HG03571 (cell line): ENCODE measurements around the gene RAB3IL1.

Source experiments
- ATAC-seq: cut with Tn5 transposase; IDR thresholded peaks from one replicate; pipeline ENCODE4 v1.9.1; 2021; ENCODE audit not compliant: unreplicated experiment

The RAB3IL1 gene

DNA sequence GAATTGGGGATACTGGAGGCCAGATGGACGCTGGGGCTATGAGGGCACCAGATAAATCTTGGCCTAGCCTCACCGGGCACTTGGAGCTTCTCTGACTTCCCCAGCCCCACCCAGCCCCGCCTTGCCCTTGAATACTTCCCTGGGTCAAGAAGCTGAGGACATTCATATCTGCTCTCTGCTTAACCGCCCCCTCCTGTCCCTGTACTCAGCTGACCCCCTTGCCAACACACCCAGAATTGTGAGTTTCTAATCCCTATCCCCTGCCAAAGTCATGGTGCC lies 48.0 kb downstream of the RAB3IL1 start:
- no peak for ATAC-seq

DNA sequence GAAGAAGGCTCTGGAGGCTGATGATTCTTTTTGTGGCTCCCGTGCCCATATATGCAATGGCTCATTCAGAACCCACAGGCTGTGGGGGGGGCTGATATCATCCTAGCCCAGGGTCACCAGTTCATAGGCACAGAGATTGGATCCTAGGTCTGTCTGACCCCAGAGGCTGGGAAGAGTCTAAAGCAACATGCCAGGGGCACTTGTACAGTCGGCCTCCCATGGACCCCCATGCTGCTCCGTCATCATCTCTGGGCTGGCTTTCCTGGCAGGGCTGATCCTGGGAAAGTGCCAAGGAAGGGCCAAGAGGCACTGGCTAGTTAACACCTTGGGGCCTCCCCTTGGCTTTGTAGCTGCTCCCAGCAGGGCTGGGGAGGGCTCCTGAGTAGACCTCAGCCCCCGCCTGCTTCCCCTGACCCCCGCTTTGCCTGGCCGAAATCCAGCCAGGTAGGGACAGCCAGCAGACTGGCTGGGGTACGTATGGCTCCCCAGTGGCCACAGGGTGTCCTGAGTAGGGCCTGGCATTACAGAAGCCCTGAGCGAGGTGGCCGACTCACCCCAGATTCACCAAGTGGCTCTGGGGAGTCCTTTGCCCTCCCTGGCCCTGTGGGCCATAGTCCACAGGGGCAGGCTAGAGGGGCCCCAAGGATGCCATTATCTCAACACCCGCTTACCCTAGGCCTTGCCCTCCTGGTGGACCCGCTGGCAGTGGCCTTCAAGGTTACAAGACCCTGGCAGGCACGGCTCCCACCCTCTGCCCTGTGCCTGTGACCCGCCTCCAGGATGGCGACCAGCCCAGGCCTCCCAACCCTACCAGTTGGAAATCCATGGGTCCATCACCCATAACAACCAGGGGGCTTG lies 48.6 kb downstream of the RAB3IL1 start:
- no peak for ATAC-seq

DNA sequence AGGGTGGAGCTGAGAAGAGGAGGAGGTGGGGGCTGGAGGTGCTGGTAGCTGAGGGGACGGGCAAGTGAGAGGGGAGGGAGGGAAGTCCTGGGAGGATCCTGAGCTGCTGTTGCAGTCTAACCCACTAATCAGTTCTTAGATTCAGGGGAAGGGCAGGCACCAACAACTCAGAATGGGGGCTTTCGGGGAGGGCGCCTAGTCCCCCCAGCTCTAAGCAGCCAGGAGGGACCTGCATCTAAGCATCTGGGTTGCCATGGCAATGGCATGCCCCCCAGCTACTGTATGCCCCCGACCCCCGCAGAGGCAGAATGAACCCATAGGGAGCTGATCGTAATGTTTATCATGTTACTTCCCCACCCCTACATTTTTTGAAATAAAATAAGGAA lies 50.4 kb downstream of the RAB3IL1 start:
- ATAC-seq = no peak

DNA sequence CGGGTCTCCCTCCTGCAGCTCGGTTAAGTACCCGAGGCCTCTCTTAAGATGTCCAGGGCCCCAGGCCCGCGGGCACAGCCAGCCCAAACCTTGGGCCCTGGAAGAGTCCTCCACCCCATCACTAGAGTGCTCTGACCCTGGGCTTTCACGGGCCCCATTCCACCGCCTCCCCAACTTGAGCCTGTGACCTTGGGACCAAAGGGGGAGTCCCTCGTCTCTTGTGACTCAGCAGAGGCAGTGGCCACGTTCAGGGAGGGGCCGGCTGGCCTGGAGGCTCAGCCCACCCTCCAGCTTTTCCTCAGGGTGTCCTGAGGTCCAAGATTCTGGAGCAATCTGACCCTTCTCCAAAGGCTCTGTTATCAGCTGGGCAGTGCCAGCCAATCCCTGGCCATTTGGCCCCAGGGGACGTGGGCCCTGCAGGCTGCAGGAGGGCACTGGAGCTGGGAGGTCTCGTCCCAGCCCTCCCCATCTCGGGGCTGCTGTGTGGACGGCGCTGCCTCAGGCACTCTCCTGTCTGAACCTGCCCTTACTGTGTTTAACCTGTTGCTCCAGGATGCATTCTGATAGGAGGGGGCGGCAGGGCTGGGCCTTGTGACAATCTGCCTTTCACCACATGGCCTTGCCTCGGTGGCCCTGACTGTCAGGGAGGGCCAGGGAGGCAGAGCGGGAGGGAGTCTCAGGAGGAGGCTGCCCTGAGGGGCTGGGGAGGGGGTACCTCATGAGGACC lies 51.0 kb downstream of the RAB3IL1 start:
- ATAC-seq = no peak

DNA sequence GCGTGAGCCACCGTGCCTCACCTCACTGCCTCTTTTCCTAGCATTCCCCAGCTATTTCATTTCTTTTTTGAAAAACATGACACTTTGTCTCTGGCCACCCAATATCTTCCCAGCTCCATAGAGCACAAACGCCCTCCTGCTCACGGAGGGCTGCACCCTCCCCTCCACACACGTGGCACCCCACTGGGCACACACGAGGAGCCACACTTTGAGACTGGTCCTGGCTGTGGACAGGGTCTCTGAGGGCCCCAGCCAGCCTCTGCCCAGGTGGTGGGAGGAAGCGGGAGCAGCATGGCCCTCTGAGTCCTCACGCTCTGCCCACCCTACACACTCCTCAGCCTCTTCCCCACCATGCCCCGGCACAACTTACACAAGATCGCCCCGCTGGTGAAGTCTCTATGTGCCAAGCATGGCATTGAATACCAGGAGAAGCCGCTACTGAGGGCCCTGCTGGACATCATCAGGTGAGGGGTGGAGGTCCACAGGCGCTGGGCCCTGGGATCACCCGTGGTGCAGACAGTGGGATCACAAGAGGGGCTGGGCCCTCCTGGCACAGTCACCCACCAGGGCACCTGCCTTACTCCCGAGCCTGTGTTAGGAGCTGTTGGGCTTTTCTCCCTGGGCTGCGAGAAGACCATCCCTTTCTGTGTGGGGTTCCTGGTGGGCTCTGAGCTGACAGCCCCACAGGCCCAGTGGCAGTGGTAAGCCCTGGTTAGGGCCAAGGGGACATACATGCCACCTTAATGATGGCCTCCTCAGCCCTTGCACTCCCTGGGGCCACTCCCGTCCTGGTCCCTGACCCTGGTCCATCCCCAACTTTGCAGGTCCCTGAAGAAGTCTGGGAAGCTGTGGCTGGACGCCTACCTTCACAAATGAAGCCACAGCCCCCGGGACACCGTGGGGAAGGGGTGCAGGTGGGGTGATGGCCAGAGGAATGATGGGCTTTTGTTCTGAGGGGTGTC lies 52.3 kb downstream of the RAB3IL1 start:
- no peak for ATAC-seq

DNA sequence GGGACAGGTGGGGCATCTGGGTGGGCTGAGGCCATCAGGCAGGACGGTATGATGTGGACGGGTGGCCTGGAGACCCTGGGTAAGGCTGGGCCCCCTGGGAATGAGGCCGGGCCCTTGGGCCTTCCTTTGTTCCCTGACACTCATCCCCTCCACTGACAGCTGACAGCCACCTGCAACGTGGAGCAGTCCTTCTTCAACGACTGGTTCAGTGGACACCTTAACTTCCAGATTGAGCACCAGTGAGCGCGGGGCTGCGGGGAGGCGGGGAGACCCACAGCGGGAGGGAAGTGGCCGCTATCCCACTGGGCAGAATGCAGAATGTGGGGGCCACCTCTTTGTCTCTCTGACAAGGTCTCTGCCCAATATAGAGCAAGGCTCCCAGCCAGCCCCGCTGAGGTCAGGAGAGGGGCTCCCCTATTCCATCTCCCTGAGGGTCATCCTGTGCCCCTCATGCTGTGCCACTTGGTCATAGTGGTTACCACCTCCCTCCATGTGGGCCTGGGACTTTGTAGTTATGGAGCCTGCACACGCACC lies 53.8 kb downstream of the RAB3IL1 start:
- no peak for ATAC-seq

DNA sequence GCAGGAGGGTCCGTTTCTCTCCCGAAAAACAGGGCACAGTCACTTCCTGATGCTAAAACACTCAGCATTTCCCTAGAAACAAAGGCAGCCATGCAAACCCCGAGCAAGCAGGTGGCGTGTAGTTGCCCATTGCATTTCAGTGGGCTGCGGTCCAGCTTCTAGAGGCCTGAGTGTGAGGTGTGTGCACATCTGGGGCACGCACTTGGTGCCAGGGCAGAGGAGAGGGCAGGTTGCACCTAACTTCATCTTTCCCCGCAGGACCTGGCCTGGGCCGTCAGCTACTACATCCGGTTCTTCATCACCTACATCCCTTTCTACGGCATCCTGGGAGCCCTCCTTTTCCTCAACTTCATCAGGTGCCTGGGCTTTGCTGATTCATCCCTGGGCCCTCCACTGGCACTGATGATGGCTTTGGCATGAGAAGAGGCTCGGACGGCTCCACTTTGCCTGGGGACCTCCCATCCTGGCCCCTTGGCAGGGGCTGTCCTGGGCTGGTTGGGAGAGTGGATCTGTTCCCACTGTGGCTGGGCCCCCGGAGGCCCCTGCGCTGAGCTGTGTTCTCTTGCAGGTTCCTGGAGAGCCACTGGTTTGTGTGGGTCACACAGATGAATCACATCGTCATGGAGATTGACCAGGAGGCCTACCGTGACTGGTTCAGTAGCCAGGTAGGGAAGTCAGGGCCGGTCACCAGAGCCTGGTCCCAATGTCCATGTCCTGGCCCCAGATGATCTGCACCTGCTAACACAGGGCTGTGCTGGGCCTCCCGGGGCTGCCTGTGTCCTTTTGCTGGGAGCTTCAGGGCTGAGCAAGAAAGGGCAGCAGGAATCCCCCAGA lies 54.4 kb downstream of the RAB3IL1 start:
- no peak for ATAC-seq

- ATAC-seq = no peak
Measured at GRCh38 chr11:61861634-61862033, 55.7 kb downstream of the RAB3IL1 start.

DNA sequence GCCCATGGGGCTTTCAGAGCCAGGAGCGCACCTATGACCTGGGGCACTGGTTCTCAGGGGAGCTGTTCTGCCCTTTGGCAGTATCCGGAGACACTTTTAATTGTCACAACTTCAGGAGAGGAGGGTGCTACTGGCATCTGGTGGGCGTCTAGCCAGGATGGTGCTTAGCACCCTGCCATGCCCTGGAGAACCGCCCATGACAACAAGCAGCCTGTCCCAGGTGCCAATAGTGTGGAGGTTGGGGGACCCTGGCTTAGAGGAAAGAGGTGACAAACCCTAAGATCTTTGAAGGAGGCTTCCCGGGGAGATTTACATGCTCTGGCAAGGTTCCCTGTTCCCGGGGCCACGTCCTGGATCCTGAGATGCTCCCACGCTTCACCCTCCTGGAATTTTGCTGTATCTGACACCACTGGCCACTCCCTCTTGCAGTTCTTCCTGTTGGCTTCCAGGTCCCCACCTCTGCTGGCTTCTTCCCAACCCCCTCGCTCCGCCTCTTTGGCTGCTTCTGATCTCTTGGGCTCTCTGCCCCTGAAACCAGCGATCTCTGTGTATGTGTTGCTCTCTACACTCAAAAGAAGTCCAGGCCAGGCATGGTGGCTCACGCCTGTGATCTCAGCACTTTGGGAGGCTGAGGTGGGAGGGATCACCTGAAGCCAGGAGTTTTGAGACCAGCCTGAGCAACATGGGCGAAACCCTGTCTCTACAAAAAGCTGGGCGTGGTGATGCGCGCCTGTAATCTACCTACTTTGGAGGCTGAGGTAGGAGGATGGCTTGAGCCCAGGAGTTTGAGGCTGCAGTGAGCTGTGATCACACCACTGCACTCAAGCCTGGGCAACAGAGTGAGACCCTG lies 57.1 kb downstream of the RAB3IL1 start:
- no peak for ATAC-seq

DNA sequence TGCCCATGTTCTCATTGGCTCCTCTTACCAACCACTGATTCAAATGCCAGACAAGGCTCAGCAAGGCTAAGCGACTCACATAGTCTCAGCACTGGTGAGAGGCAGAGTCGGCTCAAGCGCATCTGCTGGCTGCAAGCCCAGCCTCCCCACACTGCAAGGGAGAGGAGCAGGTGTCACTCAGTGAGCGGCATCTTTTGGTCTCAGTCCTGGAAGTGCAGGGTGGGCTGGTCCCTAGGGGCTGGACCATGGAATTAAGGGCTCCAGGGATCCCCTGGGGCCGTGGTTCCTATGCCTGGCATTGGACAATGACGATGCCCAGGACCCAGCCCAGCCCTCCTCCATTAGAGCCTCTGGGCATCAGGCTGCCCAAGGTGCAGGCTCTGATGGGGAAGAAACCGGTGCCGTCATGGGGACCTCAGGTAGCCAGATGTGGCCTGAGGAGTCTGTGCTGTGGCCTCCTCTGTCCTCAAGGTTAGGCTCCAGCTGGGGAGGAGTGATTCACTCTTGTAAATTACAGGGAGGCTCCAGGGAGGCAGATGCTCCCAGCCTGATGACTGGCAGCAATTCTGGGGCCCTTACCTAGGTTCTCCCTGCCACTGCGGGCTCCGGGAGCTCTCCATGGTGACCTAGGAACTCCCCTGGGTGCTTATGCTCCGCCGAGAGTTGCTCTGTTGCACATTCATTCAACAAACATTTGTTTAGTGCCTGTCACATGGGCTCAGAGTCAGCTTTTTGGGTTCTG lies 61.3 kb downstream of the RAB3IL1 start:
- no peak for ATAC-seq

GRCh38 chr11:61854966-61855714 lies 62.2 kb downstream of the RAB3IL1 start:
- no peak for ATAC-seq

DNA sequence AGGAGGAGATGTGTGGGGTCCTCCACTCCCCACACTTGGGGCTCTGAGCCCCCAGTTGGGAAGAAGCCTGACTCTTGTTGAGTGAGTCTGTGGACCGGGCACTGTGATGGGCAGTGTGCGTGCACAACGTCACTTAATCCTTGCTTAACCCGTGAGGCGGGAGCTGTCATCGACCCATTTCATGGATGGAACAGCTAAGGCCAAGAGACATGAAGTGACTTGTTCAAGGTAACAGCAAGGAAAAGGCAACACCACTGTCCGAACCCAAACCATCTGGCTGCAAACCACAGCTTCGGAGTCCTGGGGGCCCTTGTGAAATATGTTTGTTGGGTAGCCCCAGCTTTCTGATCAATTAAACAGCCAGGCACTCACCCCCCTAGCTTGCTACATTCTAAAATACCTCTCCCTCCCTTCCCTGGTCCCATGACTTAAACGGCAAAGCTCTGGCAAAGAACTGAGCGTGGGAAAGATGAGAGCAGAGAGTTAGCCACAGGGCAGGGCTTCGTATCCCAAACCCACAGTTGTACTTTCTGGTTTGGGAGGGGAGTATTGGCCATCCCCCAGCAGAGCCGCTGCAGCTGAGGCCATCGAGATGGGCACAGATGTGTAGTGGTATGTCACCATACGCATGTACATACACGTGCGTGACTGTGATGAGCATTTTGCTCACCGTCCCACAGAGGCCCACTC lies 63.0 kb downstream of the RAB3IL1 start:
- no peak for ATAC-seq

DNA sequence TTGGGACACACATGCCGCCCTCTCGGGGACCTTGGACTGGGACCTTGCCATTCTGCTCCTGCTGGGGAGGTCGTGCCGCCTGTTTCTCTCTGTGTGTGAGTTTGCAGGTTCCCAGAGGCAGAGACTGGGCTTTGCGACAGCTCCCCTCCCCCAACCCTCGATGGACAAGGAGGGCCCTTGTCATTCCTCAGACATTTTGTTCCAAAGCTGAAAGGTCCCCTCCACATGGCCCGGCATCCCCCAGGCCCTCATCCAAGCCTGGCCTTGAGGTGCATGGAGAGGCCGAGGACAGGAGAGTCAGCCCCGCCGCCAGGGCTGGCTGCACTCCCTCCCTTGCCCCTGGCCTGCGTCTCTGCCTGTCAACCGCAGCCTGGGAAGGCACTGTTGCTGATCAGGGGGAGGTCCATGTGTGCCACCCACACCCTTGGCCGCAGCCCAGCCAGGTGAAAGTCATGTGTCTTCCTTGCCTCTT lies 63.6 kb downstream of the RAB3IL1 start:
- no peak for ATAC-seq

GRCh38 chr11:61851900-61852295 lies 65.5 kb downstream of the RAB3IL1 start:
- no peak for ATAC-seq

- ATAC-seq = no peak
Measured at GRCh38 chr11:61851113-61851899, 66.1 kb downstream of the RAB3IL1 start.

DNA sequence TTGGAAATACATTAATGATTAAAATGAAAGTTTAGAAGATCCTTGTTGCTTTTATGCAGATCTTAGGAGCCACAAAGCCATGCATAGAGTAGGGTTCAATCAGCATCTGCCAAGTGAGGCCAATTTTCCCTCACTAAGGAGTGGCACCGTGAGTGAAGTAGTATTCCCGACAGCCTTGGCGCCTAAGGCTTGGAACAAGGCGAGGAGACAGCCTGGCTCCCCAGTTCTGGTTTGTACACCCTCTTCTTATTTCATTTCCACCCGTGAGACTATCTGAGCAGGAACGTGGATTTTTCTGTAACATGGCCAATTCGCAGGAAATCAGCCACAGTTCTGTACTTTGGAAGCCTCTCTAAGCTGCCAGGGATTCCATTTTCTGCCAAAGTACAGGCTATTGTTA lies 66.7 kb downstream of the RAB3IL1 start:
- no peak for ATAC-seq

DNA sequence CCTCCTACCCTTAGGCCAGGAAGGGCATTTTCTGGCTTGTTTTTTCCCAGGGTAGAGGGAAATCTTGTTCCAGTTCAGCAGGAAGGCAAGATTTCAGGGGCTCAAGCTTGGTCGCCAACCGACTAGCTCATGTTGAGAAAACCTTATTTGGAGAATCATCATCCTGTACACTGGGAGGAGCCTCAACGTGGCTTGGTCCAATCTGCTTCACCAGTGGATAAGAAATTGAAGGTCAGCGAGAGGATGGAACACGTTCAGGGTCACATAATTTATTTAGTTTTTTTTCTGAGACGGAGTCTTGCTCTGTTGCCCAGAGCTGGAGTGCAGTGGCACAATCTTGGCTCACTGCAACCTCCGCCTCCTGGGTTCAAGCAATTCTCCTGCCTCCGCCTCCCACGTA lies 68.7 kb downstream of the RAB3IL1 start:
- no peak for ATAC-seq
